ENCODE measurements around the gene HECA. TPM values are rescaled to one million over a fixed set of nuclear protein-coding genes. Genes with fewer than 3 reads are reported as not detected.
"Not testable (repeated sequence)": the region's sequence is repeated elsewhere in the genome, so short reads cannot be mapped to it uniquely, and the experiment has no call there.

HECA gene
- polyA plus RNA-seq, 3 donors = 14.4 to 17.4 (median 16.0) TPM

DNA sequence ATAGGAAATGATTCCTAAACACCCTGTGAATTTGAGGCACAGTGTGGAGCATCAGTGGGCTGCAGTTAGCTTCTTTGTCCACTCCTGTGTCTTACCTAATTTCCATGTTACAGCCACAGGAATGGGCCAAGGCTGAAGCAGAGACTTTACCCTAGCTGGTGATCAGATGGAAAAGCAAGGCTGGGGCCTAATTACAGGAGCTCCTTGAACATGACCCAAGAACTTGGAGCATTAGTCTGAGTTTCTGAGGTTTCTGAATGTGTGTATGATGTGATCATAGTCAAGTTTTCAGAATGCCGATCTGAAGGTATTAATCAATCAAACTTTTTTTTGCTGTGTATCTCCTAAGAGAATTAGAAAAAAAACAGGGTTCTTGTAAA lies 18.0 kb downstream of the HECA start:
- no peak for DNase-seq (ENCODE audit: extremely low read depth in 1 of 11, low read depth in 9 of 11, low spot score in 4 of 11)

- no peak for DNase-seq (ENCODE audit: extremely low read depth in 1 of 11, low read depth in 9 of 11, low spot score in 4 of 11)
Measured at GRCh38 chr6:139153855-139154254, 19.0 kb downstream of the HECA start.

DNA sequence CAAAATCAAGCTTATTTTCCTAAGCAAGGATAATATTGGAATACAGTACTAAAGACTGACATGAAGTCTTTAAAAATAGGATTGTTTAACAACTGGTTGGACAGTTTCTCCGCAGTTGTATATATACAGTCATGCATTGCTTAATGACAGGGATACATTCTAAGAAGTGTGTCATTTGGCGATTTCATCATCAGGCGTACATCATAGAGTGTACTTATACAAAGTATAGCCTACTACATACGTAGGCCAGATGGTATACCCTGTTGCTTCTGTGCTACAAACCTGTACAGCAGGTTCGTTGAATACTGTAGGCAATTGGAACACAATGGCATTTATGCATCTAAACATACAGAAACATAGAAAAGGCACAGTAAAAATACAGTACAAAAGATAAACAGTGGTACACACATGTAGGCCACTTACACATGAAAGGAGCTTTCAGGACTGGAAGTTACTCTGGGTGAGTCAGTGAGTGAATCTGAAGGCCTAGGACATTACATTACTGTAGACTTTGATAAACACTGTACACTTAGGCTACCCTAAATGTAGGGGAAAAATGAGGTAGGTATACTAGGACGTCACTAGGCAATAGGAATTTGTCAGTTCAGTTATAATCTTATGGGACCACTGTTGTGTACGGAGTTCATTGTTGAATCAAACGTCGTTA lies 20.1 kb downstream of the HECA start:
- DNase-seq (ENCODE audit: extremely low read depth in 1 of 11, low read depth in 9 of 11, low spot score in 4 of 11) = no peak

DNA sequence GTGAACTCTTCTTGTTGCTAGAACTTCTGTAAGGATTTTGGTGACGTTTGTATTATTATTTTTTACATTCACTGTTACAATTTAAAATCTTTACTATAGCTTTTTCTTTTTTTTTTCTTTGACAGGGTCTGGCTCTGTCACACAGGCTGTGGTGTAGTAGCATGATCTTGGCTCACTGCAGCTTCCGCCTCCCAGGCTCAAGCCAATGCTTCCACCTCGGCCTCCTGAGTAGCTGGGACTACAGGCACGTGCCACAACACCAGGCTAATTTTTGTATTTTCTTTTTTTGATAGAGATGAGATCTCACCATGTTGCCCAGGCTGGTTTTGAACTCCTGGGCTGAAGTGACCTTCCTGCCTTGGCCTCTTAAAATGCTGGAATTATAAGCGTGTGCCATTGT lies 21.2 kb downstream of the HECA start:
- no peak for DNase-seq (ENCODE audit: extremely low read depth in 1 of 11, low read depth in 9 of 11, low spot score in 4 of 11)

DNA sequence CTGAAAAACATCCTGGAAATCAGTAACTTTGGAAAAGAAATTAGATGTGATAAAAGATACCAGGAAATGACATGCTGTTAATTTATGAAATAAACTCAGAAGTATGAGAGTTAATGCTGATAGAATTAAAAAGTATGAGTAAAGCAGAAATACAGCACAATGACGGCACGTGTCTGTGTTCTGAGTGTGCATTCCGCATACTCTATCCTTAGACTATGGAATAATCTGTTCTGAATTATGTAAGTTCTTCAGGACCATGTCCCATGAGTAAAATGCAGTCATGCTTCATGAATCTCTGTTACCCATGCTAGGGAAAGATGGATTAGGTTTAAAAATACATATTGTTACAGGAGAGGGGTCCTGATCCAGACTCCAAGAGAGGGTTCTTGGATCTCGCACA lies 21.7 kb downstream of the HECA start:
- no peak for DNase-seq (ENCODE audit: extremely low read depth in 1 of 11, low read depth in 9 of 11, low spot score in 4 of 11)

- not testable (repeated sequence) for DNase-seq (ENCODE audit: extremely low read depth in 1 of 11, low read depth in 9 of 11, low spot score in 4 of 11)
Measured at GRCh38 chr6:139157086-139157485, 22.2 kb downstream of the HECA start.

- no peak for DNase-seq (ENCODE audit: extremely low read depth in 1 of 11, low read depth in 9 of 11, low spot score in 4 of 11)
Measured at GRCh38 chr6:139159016-139159415, 24.1 kb downstream of the HECA start.

DNA sequence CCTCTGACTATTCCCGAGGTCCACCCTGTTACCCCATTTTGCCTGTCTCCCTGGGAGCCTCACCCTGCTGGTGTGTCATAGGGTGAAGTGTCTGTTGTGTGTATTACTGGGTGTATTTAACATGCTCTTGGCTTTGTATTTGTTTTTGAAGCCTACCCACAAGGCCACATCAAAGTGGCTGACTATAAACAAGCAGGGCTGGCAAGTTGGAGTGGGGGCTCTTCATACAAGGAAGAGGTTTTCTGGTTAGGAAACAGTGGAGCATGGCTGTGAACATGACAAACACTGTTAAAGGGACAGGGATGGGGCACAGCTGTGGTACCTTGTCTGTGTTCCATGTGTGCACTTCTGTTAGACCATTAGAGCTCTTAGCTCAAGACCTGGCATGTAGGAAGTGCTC lies 26.3 kb downstream of the HECA start:
- DNase-seq (ENCODE audit: extremely low read depth in 1 of 11, low read depth in 9 of 11, low spot score in 4 of 11) = no peak

DNA sequence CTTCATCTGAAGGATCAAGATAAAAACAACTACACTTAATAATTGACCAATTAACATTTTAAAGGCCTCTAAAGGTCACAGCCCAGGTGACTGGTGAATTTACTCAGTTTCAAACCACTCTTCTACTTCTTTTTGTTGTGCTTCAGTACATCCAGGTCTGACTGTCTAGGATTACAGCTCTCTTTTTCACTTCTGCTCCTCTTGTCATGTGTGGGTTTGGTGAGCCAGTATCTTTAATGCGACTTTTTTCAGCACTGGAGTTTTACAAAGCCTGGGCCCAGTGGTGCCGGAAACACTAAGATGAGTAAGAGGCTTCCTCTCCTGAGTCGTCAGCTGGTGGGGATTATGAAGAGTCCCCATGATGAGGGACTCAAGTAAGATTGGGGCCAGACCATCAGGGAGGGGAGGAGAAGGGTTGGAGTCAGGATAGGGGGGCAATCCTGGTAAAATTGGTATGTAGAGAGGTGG lies 27.0 kb downstream of the HECA start:
- no peak for DNase-seq (ENCODE audit: extremely low read depth in 1 of 11, low read depth in 9 of 11, low spot score in 4 of 11)

- DNase-seq (ENCODE audit: extremely low read depth in 1 of 11, low read depth in 9 of 11, low spot score in 4 of 11) = no peak
Measured at GRCh38 chr6:139164001-139164400, 29.1 kb downstream of the HECA start.

GRCh38 chr6:139165324-139165723 lies 30.4 kb downstream of the HECA start:
- DNase-seq (ENCODE audit: extremely low read depth in 1 of 11, low read depth in 9 of 11, low spot score in 4 of 11) = no peak

- DNase-seq (ENCODE audit: extremely low read depth in 1 of 11, low read depth in 9 of 11, low spot score in 4 of 11) = no peak
Measured at GRCh38 chr6:139166238-139166955, 31.5 kb downstream of the HECA start.

GRCh38 chr6:139166956-139167313 lies 32.1 kb downstream of the HECA start:
- no peak for DNase-seq (ENCODE audit: extremely low read depth in 1 of 11, low read depth in 9 of 11, low spot score in 4 of 11)

GRCh38 chr6:139172151-139172550 lies 37.3 kb downstream of the HECA start:
- DNase-seq (ENCODE audit: extremely low read depth in 1 of 11, low read depth in 9 of 11, low spot score in 4 of 11) = no peak

- DNase-seq (ENCODE audit: extremely low read depth in 1 of 11, low read depth in 9 of 11, low spot score in 4 of 11) = no peak
Measured at GRCh38 chr6:139172567-139172966, 37.7 kb downstream of the HECA start.

DNA sequence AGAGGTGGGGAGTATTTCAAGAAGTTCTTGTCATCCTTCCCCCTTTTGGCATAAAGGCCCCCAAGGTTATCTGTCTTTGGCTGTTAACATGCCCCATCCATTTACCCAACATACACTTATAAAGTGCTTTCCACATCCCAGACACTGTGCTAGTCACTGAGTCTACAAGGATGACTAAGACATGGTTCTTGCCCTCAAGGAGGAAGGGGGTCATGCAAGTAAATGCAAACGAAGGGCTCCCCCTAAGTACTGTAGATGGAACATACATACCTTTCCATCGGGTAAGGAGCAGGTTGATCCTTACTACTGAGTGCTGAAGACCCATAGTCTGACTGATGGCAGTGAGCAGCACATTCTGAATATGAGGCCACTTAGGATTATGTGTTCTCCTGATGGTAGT lies 38.3 kb downstream of the HECA start:
- DNase-seq (ENCODE audit: extremely low read depth in 1 of 11, low read depth in 9 of 11, low spot score in 4 of 11) = no peak

- DNase-seq (ENCODE audit: extremely low read depth in 1 of 11, low read depth in 9 of 11, low spot score in 4 of 11) = no peak
Measured at GRCh38 chr6:139173822-139174221, 38.9 kb downstream of the HECA start.

- no peak for DNase-seq (ENCODE audit: extremely low read depth in 1 of 11, low read depth in 9 of 11, low spot score in 4 of 11)
Measured at GRCh38 chr6:139174961-139175360, 40.1 kb downstream of the HECA start.

DNA sequence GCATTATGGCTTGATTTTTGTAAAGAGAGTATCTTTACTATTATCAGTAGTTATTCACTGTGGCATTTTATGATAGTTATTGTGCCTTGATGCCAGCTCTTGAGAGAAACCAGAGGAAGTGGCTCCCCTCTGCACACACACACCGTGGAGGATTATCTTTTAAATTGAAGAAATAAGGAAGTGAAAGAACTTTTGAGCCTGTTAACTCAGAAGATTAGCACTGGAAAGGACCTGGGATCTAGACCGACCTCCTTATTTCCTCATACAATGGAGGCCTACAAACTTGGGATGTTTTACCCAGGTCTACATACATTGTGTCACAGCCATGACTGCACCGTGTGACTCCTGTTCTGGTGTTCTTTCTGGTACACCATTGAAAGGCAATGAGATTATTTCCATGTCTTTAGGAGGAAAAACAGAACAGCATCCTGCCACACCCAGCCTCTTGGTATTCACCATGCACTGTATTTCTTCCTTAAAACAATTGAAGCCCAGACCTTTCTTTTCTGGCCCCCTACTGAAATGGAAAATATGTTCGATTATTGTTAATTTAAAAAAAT lies 40.6 kb downstream of the HECA start:
- no peak for DNase-seq (ENCODE audit: extremely low read depth in 1 of 11, low read depth in 9 of 11, low spot score in 4 of 11)

DNA sequence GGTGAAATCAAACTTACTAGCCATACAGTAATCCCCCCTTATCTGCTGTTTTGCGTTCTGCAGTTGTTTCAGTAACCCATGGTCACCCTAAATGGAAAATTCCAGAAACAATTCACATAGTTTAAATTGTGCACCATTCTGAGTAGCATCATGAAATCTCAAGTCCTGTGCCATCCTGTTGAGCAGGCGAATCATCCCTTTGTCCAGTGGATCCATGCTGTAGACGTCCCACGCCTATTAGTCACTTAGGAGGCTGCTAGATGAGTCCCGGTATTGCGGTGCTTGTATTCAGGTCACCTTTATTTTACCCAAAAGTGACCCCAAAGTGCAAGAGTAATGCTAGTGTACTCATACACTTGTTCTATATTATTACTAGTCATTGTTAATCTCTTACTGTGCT lies 46.4 kb downstream of the HECA start:
- no peak for DNase-seq (ENCODE audit: extremely low read depth in 1 of 11, low read depth in 9 of 11, low spot score in 4 of 11)

DNA sequence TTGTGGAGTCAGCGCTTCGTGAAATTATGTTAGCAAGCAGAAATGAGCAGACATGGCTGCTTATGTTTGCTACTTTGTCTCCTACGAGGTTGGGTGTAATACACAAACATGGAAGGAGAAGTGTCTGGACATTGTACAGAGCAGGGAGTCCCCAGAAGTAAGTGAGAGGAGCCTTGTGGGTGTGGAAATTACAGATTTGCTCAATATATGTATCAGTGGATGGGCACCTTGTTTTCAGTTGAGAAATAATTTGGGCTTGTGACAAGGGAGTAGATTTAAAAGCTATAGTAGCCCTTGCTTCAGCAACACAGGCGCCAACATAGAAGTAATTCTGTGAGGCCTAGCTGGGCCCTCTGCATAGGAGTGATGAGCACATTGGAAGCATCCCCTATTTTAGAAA lies 49.2 kb downstream of the HECA start:
- no peak for DNase-seq (ENCODE audit: extremely low read depth in 1 of 11, low read depth in 9 of 11, low spot score in 4 of 11)

Data from renal cortex interstitium (tissue), 11 donors.